GM12865 (cell line): ENCODE data around the gene C11orf91.

Experiments
- DNase-seq: peaks from one replicate; pipeline ENCODE4 v3.0.0; 2010; ENCODE audit warnings: low read depth
- H3K4me3 ChIP-seq: 2 replicates; pipeline ENCODE4 v1.5.1; 2011; ENCODE audit warnings: mild to moderate bottlenecking, low read depth, low read length, control low read depth
- CTCF ChIP-seq: IDR thresholded peaks from 2 replicates; pipeline ENCODE4 v1.5.1; 2011; ENCODE audit warnings: low read length, control low read depth, low read depth, inconsistent platforms; ENCODE audit not compliant: insufficient read depth; ENCODE audit errors: missing control alignments

C11orf91 gene

GRCh38 chr11:33706966-33707365 is 6.3 kb upstream of the C11orf91 start:
- no peak for DNase-seq
- no peak for TF ChIP-seq CTCF
- no peak overlapping the region for H3K4me3 ChIP-seq

- H3K4me3 ChIP-seq, result no peak overlapping the region
- TF ChIP-seq CTCF, result no peak
- no peak for DNase-seq
These were observed 5.9 kb upstream of the C11orf91 start for GRCh38 chr11:33706546-33706945.

GRCh38 chr11:33704240-33705002 is 3.8 kb upstream of the C11orf91 start:
- no peak overlapping the region for H3K4me3 ChIP-seq
- TF ChIP-seq CTCF, result no peak
- no peak for DNase-seq

- TF ChIP-seq CTCF, result no peak
- no peak overlapping the region for H3K4me3 ChIP-seq
- DNase-seq, result no peak
These were observed 3.2 kb upstream of the C11orf91 start for GRCh38 chr11:33703788-33704187.

- no peak for DNase-seq
- no peak for TF ChIP-seq CTCF
- no peak overlapping the region for H3K4me3 ChIP-seq
These were observed 2.6 kb upstream of the C11orf91 start for GRCh38 chr11:33703234-33703633.

- DNase-seq, result no peak
These were observed 940 bp upstream of the C11orf91 start for GRCh38 chr11:33701302-33702230.

More at GRCh38 chr11:33701302-33702230, 940 bp upstream of the C11orf91 start:
- TF ChIP-seq CTCF, result no peak
- H3K4me3 ChIP-seq, result peak overlapping the region; percentile 80
